HG03558 (cell line): ENCODE data around the gene KRT5.
"Not testable (repeated sequence)": the region's sequence is repeated elsewhere in the genome, so short reads cannot be mapped to it uniquely, and the experiment has no call there.

ENCODE experiments used
- ATAC-seq: cut with Tn5 transposase; IDR thresholded peaks from one replicate; pipeline ENCODE4 v1.9.1; 2021; ENCODE audit warnings: moderate number of reproducible peaks; ENCODE audit not compliant: unreplicated experiment; ENCODE audit errors: extremely low read depth

Gene KRT5

DNA sequence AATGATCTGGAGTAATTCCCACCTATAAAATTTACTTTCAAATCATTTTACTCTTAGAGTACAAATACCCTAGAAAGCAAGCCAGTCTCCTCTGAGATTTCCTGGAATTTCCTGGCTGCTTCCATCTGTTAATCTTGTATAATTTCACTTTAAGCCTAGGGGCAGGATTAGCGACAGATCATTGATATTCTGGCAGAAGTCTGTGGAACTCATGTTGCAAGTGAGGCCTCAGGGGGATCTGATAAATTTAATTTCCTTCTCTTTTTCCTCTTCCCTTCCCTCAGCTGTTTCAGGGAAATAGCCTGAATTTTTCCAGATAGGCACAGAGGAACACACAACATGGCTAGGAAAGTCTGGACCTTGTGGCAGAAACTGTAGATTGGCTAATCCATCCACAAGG is 21.2 kb downstream of the KRT5 start:
- ATAC-seq = no peak

DNA sequence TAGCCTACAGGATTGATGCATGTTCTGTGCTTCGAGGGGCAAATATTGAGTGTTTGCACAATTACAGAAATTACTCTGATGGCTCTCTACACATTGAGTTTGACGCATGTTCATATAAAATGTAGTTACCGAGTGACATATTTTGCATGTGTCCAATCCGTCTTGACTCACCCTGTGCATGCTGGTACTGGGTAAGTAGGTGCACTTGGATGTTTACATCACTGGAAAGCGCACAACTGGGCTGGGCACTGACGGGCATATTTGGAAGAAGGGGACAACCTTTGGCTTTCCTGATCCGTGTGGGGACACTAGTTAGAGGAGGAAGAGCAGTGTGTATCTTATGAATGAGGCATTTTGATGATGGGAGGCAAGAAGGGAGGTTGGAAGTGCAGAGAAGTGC is 22.2 kb downstream of the KRT5 start:
- no peak for ATAC-seq

GRCh38 chr12:52496590-52497071 is 23.6 kb downstream of the KRT5 start:
- ATAC-seq = no peak

DNA sequence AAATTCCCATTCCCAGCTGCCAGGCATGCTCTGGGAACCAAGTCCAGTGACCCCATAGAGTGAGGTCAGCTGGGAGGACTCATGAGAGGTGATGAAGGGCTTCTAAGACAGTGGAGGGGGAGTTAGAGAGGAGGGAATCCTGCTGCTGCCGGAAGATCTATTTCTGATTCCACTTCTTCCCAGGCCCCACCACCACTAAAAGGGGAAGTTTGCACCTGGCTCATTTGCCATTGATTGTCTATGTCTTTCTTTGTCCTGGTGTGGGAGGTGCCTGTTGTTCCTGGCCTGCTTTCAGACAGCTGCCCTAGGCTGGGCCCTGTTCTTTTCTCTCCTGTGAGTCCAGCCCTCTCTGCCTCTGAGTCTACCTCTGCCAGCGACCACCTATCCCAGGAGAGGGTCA is 24.1 kb downstream of the KRT5 start:
- no peak for ATAC-seq

DNA sequence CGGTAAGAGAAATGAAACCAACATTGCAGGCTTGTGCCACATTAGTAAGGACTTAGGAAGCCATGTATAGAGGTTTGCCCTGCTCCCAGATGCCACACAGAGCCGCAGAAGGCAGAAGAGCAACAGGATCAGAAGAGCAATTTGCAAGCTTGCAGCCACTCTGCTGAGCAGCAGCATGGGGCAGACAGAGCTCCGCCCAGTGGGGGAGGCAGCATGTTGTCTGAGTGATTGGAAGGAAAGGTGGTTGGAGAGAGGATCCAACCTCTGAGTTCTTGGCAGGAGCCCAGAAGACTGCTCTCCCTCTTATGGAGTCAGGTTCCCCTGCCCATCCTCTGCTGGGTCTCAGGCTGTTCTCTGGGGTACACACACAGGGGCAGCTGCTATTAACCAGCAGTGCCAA is 24.8 kb downstream of the KRT5 start:
- no peak for ATAC-seq

DNA sequence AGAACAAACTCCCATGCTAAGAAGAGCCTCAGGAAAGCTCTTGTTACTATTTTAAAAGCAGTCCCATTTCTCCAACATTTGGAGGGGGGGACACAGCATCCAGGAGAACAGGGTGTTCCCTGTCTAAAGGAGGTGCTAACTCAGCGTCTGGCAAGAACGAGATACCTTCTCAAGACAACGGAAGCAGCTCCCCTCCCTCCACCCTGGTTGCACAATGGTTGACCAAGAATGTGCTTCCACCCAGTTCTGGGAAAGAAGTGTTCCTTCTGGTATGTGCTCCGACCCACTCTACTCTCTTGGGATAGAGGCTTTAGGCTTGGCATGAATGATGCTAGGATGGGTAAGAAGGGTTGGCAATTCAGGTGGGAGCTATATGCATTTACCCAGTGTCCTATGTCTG is 25.7 kb downstream of the KRT5 start:
- ATAC-seq = no peak

GRCh38 chr12:52494100-52494499 is 26.1 kb downstream of the KRT5 start:
- no peak for ATAC-seq

DNA sequence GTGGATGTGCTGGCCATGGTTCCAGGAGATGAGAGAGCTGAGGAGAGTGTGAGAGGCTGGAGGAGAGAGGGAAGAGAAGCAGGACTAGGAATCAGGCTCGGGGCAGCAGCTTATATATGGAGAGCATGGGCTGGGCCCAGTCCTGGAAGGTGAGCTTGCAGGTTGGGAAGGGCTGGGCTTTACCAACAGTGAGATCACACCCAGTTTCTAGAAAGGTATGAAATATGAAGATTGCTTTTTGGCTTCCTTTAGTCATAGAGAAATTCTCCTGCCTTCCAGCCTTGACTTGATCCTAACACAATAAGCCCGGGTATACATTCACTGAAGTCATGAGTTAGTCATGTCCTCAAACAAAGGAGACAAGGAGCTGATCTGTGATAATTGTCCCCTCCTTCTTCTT is 27.0 kb downstream of the KRT5 start, which contains the start of gene KRT6A:
Gene KRT6A (minus strand): TSS at position 86 of the 400 bp plus-strand sequence. CDS start 69 bp downstream, at position 17.
- ATAC-seq = no peak

- ATAC-seq = not testable (repeated sequence)
These were observed 27.8 kb downstream of the KRT5 start for GRCh38 chr12:52492405-52492804.

GRCh38 chr12:52491495-52491894 is 28.7 kb downstream of the KRT5 start:
- not testable (repeated sequence) for ATAC-seq

- no peak for ATAC-seq
These were observed 31.5 kb downstream of the KRT5 start for GRCh38 chr12:52488736-52489135.

GRCh38 chr12:52487744-52488443 is 32.3 kb downstream of the KRT5 start:
- not testable (repeated sequence) for ATAC-seq

GRCh38 chr12:52487211-52487610 is 33.0 kb downstream of the KRT5 start:
- ATAC-seq = no peak

GRCh38 chr12:52486166-52487105 is 33.8 kb downstream of the KRT5 start:
- no peak for ATAC-seq

DNA sequence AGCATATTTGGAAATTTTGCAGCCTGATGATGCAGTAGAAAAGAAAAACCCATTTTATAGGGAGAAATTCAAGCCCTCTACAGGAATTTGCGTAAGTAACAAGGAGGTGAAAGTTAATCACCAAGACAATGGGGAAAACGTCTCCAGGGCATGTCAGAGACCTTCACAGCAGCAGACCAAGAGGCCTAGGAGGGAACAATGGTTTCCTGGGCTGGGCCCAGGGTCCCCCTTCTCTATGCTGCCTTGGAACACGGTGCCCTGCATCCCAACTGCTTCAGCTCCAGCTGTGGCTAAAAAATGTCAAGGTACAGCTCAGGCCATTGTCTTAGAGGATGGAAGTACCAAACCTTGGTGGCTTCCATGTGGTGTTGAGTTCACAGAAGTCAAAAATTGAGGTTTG is 40.1 kb downstream of the KRT5 start:
- ATAC-seq = no peak

- ATAC-seq = no peak
These were observed 42.5 kb downstream of the KRT5 start for GRCh38 chr12:52477651-52478050.

GRCh38 chr12:52474212-52474611 is 46.0 kb downstream of the KRT5 start:
- ATAC-seq = no peak

- ATAC-seq = no peak
These were observed 46.4 kb downstream of the KRT5 start, which contains the start of gene KRT6C for GRCh38 chr12:52473768-52474167. Gene KRT6C (minus strand): TSS chr12:52473805. CDS start chr12:52473737, 68 bp downstream.

- no peak for ATAC-seq
These were observed 50.3 kb downstream of the KRT5 start for GRCh38 chr12:52469853-52470252.

DNA sequence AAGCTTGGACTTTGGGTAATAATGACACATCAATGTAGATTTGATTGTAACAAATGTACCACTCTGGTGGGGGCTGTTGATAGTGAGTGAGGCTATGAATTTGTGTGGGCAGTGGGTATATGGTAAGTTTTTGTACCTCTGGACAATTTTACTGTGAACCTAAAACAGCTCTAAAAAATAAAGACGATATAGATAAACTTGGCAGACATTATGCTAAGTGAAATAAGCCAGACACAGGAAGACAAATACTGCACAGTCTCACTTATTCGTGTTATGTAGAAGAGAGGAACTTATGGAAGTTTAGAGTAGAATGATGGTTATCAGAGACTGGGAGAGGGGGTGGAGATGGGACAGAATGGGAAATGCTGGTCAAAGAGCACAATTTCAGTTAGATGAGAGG is 55.3 kb downstream of the KRT5 start:
- ATAC-seq = no peak
